ENCODE measurements around the gene OR1J1. TPM values are rescaled to one million over a fixed set of nuclear protein-coding genes. Genes with fewer than 3 reads are reported as not detected.

Gene OR1J1
- total RNA-seq, 1 donor from 2014 or later = not detected

- H3K4me3 Mint-ChIP-seq = no peak overlapping the region
- peaks cover 96% of the 10 kb centered on the region for H3K27me3 Mint-ChIP-seq (ENCODE audit: low read depth)
- no peaks in the 10 kb centered on the region for H3K36me3 Mint-ChIP-seq (ENCODE audit: low read depth)
- no peak for DNase-seq (ENCODE audit: low read depth, low spot score)
- H3K27ac Mint-ChIP-seq (ENCODE audit: unreplicated experiment) = no peak overlapping the region
- no peak for TF ChIP-seq CTCF (conservative IDR thresholded peaks at IDR 0.05)
- H3K4me1 Mint-ChIP-seq = no peaks in the 10 kb centered on the region
- peaks cover 7% of the 10 kb centered on the region for H3K9me3 Mint-ChIP-seq
Observed at GRCh38 chr9:122463828-122464632, 13.7 kb downstream of the OR1J1 start.

- no peak for DNase-seq (ENCODE audit: low read depth, low spot score)
- no peak for TF ChIP-seq CTCF (conservative IDR thresholded peaks at IDR 0.05)
- no peak overlapping the region for H3K27ac Mint-ChIP-seq (ENCODE audit: unreplicated experiment)
- no peaks in the 10 kb centered on the region for H3K36me3 Mint-ChIP-seq (ENCODE audit: low read depth)
- peaks cover 7% of the 10 kb centered on the region for H3K9me3 Mint-ChIP-seq
- peaks cover 83% of the 10 kb centered on the region for H3K27me3 Mint-ChIP-seq (ENCODE audit: low read depth)
- no peaks in the 10 kb centered on the region for H3K4me1 Mint-ChIP-seq
- H3K4me3 Mint-ChIP-seq = no peak overlapping the region
Observed at GRCh38 chr9:122457787-122458186, 19.9 kb downstream of the OR1J1 start.

- no peaks in the 10 kb centered on the region for H3K4me1 Mint-ChIP-seq
- peaks cover 66% of the 10 kb centered on the region for H3K27me3 Mint-ChIP-seq (ENCODE audit: low read depth)
- no peaks in the 10 kb centered on the region for H3K36me3 Mint-ChIP-seq (ENCODE audit: low read depth)
- no peak overlapping the region for H3K27ac Mint-ChIP-seq (ENCODE audit: unreplicated experiment)
- no peak for DNase-seq (ENCODE audit: low read depth, low spot score)
- TF ChIP-seq CTCF (conservative IDR thresholded peaks at IDR 0.05) = no peak
- H3K9me3 Mint-ChIP-seq = peaks cover 7% of the 10 kb centered on the region
- no peak overlapping the region for H3K4me3 Mint-ChIP-seq
Observed at GRCh38 chr9:122456123-122456522, 21.6 kb downstream of the OR1J1 start.

GRCh38 chr9:122453677-122454135 lies 24.0 kb downstream of the OR1J1 start:
- Mint-ChIP-seq H3K27me3 (ENCODE audit: low read depth) (peaks cover 49% of the 10 kb centered on the region), H3K4me1 (no peaks in the 10 kb centered on the region), H3K36me3 (ENCODE audit: low read depth) (no peaks in the 10 kb centered on the region), H3K9me3 (no peaks in the 10 kb centered on the region), H3K27ac (ENCODE audit: unreplicated experiment) (no peak overlapping the region), H3K4me3 (no peak overlapping the region)
- no peak for DNase-seq (ENCODE audit: low read depth, low spot score)
- TF ChIP-seq CTCF (conservative IDR thresholded peaks at IDR 0.05) = no peak

GRCh38 chr9:122446819-122447484 lies 30.8 kb downstream of the OR1J1 start:
- Mint-ChIP-seq H3K27ac (ENCODE audit: unreplicated experiment) (no peak overlapping the region), H3K36me3 (ENCODE audit: low read depth) (no peaks in the 10 kb centered on the region), H3K9me3 (peaks cover 10% of the 10 kb centered on the region), H3K27me3 (ENCODE audit: low read depth) (peaks cover 50% of the 10 kb centered on the region), H3K4me3 (no peak overlapping the region), H3K4me1 (no peaks in the 10 kb centered on the region)
- no peak for DNase-seq (ENCODE audit: low read depth, low spot score)
- no peak for TF ChIP-seq CTCF (conservative IDR thresholded peaks at IDR 0.05)
